ENCODE data around the gene ASPG. TPM values are rescaled to one million over a fixed set of nuclear protein-coding genes. Genes with fewer than 3 reads are reported as not detected.

ASPG gene
- total and polyA plus RNA-seq, 3 donors from 2014 or later, result 2.7 to 3.7 (median 3.3) TPM

- no peaks in the 10 kb centered on the region for H3K9me3 ChIP-seq
- WGBS, 2 donors, result 92 to 93% methylated on average over 8 to 16 of the region's 16 CpGs
- no peak for DNase-seq
- no peak overlapping the region for H3K27ac ChIP-seq
- no peaks in the 10 kb centered on the region for H3K36me3 ChIP-seq (ENCODE audit: low read depth, missing control alignments)
- no peaks in the 10 kb centered on the region for H3K27me3 ChIP-seq
- TF ChIP-seq POLR2A (IDR thresholded peaks at IDR 0.05), result no peak
- TF ChIP-seq, protein P1, sequence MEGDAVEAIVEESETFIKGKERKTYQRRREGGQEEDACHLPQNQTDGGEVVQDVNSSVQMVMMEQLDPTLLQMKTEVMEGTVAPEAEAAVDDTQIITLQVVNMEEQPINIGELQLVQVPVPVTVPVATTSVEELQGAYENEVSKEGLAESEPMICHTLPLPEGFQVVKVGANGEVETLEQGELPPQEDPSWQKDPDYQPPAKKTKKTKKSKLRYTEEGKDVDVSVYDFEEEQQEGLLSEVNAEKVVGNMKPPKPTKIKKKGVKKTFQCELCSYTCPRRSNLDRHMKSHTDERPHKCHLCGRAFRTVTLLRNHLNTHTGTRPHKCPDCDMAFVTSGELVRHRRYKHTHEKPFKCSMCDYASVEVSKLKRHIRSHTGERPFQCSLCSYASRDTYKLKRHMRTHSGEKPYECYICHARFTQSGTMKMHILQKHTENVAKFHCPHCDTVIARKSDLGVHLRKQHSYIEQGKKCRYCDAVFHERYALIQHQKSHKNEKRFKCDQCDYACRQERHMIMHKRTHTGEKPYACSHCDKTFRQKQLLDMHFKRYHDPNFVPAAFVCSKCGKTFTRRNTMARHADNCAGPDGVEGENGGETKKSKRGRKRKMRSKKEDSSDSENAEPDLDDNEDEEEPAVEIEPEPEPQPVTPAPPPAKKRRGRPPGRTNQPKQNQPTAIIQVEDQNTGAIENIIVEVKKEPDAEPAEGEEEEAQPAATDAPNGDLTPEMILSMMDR (IDR thresholded peaks at IDR 0.05), result no peak
- intact Hi-C loops (cut with DNase I; ENCODE audit: low total_unique reads), result no loop called here
- no peak overlapping the region for H3K4me3 ChIP-seq
- H3K4me1 ChIP-seq, result no peaks in the 10 kb centered on the region
Measured at GRCh38 chr14:104101651-104102281, 16.3 kb downstream of the ASPG start.

DNA sequence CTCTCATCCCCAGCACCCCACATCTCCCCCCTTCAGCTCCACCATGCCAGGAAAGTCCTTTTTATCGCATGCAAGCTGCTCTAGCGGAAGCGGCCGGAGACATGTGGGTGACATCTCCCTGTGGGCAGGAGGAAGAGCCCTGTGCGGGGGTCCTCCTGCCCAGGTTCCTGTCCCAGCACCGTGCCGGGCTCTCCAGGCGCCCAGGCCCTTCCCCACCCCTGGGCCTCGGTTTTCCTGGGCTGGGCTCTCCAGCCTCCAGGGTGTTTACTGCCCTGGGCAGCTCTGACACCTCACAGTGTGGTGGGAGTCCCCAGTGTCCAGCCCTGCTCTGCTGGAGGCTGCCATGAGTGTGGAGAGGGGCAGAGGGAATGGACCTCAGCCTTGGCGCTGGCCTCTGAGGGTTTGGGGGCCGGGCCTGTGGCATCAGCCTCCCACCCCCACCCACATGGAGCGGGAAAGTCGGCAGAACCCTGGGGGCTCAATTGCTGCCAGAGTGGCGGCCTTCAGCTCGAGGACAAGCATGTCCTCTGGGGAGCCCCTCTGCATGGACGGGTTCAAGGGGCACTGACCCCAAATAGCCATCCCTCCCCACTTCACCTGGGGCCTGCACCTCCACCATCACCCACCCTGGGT is 16.9 kb downstream of the ASPG start:
- no peaks in the 10 kb centered on the region for H3K27me3 ChIP-seq
- H3K4me1 ChIP-seq, result no peaks in the 10 kb centered on the region
- H3K4me3 ChIP-seq, result no peak overlapping the region
- no peak for DNase-seq
- WGBS, 2 donors, result 86 to 87% methylated on average over 3 to 16 of the region's 16 CpGs
- H3K36me3 ChIP-seq (ENCODE audit: low read depth, missing control alignments), result no peaks in the 10 kb centered on the region
- TF ChIP-seq, protein P1 (IDR thresholded peaks at IDR 0.05), result no peak
- no peak for TF ChIP-seq POLR2A (IDR thresholded peaks at IDR 0.05)
- intact Hi-C loops (cut with DNase I; ENCODE audit: low total_unique reads), result no loop called here
- H3K27ac ChIP-seq, result no peak overlapping the region
- H3K9me3 ChIP-seq, result no peaks in the 10 kb centered on the region

DNA sequence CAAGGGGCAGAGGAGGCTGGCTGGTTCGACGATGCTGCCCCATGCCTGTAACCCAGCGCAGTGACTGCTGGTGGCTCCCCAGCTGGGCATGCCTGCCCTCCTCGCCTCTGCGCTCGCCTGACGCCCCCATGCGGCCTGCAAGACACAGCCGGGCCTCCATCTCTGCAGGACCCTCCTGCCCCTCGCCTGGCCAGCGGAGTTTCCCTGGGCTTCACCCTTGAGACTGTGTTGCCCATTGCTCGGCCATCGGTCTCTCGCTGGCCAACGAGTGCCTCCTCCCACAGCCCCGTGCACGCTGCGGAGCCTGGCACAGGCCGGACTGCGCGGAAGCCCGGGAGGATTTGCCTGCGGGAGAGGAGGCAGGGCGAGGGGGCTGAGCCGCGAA is 17.6 kb downstream of the ASPG start:
- no peak for DNase-seq
- TF ChIP-seq, protein P1 (IDR thresholded peaks at IDR 0.05), result no peak
- no peak for TF ChIP-seq POLR2A (IDR thresholded peaks at IDR 0.05)
- intact Hi-C loops (cut with DNase I; ENCODE audit: low total_unique reads), result no loop called here
- Histone ChIP-seq H3K4me1 (no peaks in the 10 kb centered on the region), H3K27ac (no peak overlapping the region), H3K4me3 (no peak overlapping the region), H3K27me3 (no peaks in the 10 kb centered on the region), H3K9me3 (no peaks in the 10 kb centered on the region), H3K36me3 (ENCODE audit: low read depth, missing control alignments) (no peaks in the 10 kb centered on the region)
- 80 to 86% methylated on average over 25 to 26 of the region's 26 CpGs for WGBS, 2 donors

- H3K4me3 ChIP-seq, result no peak overlapping the region
- TF ChIP-seq POLR2A (IDR thresholded peaks at IDR 0.05), result no peak
- TF ChIP-seq, protein P1 (IDR thresholded peaks at IDR 0.05), result no peak
- no peaks in the 10 kb centered on the region for H3K9me3 ChIP-seq
- H3K36me3 ChIP-seq (ENCODE audit: low read depth, missing control alignments), result no peaks in the 10 kb centered on the region
- no peak for DNase-seq
- no peak overlapping the region for H3K27ac ChIP-seq
- WGBS, 2 donors, result 77% methylated on average over 6 to 23 of the region's 23 CpGs
- no peaks in the 10 kb centered on the region for H3K27me3 ChIP-seq
- no peaks in the 10 kb centered on the region for H3K4me1 ChIP-seq
- intact Hi-C loops (cut with DNase I; ENCODE audit: low total_unique reads), result no loop called here
Measured at GRCh38 chr14:104103446-104104075, 18.1 kb downstream of the ASPG start.

Data from testis (tissue), 3 donors.